NCI-H2196 (cell line): ENCODE measurements around the gene LIPF.
"Not testable (repeated sequence)": the region's sequence is repeated elsewhere in the genome, so short reads cannot be mapped to it uniquely, and the experiment has no call there.

Source experiments
- DNase-seq: peaks from one replicate; lab custom pipeline; 2025; ENCODE audit not compliant: unreplicated experiment; lab: John Stamatoyannopoulos, UW

LIPF gene, protein sequence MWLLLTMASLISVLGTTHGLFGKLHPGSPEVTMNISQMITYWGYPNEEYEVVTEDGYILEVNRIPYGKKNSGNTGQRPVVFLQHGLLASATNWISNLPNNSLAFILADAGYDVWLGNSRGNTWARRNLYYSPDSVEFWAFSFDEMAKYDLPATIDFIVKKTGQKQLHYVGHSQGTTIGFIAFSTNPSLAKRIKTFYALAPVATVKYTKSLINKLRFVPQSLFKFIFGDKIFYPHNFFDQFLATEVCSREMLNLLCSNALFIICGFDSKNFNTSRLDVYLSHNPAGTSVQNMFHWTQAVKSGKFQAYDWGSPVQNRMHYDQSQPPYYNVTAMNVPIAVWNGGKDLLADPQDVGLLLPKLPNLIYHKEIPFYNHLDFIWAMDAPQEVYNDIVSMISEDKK

GRCh38 chr10:88664142-88664541 is at the start of gene LIPF:
Gene LIPF, plus strand, starts transcription at chr10:88664442. Its CDS starts 2,856 bp downstream, at chr10:88667298.
- no peak for DNase-seq

GRCh38 chr10:88616250-88616977 is 47.8 kb upstream of the LIPF start:
- DNase-seq, result no peak

DNA sequence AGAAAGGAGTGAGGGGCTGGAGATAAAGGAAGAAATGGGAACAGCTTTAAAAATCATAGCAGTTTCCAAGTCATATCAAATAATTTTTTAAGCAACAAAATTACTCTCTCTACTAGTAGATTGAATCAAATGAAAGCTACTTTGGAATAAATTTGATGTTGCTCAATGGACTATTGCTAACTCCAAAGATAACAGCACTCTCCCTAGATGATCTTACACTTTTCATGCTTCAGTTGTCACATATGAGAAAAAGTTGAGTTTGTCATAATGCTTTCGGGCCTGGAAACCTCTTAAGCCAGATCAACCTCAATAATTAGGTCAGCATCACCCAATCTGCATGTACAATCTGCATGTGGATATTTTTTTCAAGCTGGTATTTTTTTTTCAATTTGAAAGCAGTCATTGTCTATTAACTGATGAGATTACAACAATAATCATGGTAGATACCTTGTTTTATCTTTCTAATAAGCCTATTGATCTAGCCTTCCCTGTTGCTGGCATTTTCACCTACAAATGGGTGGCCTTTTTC is 46.4 kb upstream of the LIPF start:
- no peak for DNase-seq

DNA sequence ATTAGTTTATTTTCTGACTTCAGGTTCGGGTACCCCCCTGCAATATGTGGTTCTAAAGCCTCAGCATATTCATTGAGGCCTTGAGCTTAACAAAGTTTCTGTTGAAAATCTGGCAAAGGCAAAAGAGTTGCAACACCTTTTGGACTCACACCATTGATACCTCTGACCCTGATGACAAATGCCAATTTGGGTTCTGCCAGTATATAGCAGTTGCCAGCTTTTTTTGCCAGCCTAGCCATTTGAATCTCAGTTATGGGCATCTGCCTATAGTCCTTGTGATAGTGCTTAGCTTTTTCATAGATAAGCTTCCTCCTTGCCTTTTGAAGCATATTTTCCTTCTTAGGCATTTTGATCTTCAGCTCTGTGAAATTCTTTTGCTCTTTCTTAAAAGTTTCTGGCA is 45.7 kb upstream of the LIPF start:
- no peak for DNase-seq

DNA sequence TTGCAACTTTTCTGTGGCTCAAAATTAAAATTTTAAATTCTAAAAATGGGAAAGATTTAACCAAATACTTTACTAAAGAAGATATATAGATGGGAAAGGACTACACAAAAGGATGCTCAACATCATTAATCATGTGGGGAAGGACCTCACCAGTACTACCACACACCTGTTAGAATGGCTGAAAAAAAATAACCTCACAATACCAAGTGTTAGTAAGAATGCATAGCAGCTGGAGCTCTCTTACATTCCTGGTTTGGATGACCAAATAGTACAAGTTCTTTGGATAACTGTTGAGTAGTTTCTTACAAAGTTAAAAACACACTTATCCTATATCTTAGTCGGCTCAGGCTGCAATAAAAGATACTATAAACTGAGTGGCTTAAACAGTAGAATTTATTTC is 43.8 kb upstream of the LIPF start:
- no peak for DNase-seq

DNA sequence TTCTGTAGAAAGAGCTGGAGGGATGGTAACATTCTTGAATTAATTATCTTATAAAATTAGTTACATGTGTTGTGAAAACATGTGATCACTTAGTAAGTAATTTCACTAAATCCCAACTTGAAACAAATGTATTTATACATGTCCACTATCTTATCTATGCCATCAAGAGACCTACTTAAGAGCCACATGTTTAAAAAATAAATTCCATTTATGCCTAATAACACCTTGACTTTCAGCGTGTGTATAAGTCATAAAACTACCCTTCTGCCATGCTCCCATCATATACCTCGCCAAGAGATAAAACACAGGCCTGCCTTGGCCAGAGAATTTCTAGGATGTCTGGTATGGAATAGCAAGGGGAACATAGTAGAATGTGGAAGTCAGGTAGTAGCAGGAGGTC is 40.4 kb upstream of the LIPF start:
- no peak for DNase-seq

GRCh38 chr10:88624840-88625239 is 39.4 kb upstream of the LIPF start:
- no peak for DNase-seq

- no peak for DNase-seq
Observed at GRCh38 chr10:88640186-88640585, 24.1 kb upstream of the LIPF start.

- no peak for DNase-seq
Observed at GRCh38 chr10:88642209-88642608, 22.0 kb upstream of the LIPF start.

GRCh38 chr10:88642963-88643362 is 21.3 kb upstream of the LIPF start:
- no peak for DNase-seq

DNA sequence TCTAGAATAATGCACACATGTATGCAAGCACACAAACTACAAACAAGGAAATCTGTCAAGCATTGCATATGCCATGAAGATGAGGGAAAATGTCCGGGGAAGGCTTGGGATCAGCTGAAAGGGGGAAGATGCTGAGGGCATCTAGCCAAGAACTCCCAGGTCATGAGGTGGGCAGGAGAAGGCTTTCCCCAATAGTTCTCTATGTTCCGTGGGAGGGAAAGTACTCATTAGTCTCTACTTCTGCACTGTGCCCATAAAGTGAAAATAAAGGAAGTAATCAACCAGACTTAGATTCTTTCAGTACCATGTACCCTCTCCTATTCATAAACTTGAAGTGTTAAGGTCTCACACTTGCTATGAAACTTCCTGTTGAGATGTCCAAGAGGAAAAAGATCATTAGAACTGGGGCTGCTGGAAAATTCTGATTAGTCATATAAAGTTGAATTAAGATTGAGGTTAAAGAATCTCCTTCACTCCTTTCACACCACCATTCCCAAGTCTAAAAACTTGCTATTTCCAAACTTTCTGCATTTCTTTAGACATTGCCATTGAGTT is 17.1 kb upstream of the LIPF start:
- DNase-seq, result no peak

- no peak for DNase-seq
Observed at GRCh38 chr10:88651101-88651551, 13.1 kb upstream of the LIPF start.

GRCh38 chr10:88652616-88653015 is 11.6 kb upstream of the LIPF start:
- DNase-seq, result no peak

DNA sequence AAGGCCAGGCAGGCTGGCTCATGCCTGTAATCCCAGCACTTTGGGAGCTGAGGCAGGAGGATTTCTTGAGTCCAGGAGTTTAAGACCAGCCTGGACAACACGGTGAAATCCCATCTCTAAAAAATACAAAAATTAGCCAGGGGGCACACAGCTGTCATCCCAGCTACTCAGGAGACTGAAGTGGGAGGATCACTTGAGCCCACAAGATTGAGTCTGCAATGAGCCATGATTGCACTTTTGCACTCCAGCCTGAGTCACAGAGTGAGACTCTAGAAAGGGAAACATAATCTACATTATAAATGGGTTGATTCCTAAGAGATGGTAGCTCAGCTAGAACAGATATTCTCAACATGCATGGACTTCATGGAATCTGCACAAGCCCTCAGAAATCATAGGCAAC is 6.3 kb upstream of the LIPF start:
- DNase-seq, result no peak

GRCh38 chr10:88659725-88660597 is 4.3 kb upstream of the LIPF start:
- no peak for DNase-seq

- DNase-seq, result no peak
Observed at GRCh38 chr10:88660598-88660884, 3.7 kb upstream of the LIPF start.

DNA sequence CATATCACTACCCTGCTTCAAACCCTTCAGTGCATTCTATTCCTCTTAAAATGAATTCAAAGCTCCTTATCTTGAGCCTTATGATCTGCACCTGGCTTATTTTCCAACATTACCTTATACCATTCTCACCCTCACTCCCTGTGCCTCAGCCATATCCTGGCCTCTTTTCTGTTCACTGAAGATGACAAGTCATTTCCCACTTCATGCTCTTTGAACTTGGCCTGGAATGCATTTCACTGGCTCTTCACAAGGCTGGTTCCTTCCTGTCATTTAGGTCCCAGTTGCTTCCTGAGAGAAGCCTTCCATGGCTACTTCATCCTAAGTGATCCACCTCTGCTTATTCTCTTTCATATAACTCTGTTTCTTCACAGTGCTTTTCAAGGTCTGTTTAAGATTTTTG is 3.2 kb upstream of the LIPF start:
- DNase-seq, result no peak

- DNase-seq, result no peak
Observed at GRCh38 chr10:88661577-88661976, 2.7 kb upstream of the LIPF start.

GRCh38 chr10:88663153-88663552 is 1.1 kb upstream of the LIPF start:
- DNase-seq, result not testable (repeated sequence)

GRCh38 chr10:88668465-88668864 is 4.2 kb downstream of the LIPF start:
- no peak for DNase-seq

DNA sequence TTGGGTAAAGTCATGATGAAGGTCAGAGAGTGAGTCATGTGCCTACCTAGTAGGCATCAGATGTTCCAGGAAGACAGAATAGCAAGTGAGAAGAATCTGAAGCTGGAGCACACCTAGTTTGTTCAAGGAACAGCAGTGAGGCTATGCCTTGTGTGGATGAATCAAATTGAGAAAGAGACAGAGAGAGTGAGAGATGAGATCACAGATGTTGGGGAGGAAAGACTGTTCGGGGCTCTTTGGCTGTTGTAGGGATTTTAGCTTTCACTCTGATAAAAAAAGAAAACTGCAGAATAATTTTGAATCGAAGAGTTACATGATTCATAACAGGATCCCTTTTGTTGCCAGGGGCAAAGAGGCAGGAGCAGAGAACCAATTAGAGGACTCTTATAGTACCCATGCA is 6.3 kb downstream of the LIPF start:
- DNase-seq, result no peak
